Lung (tissue), 10 donors: Measurements from ENCODE around the gene USP17L11. TPM values are rescaled to one million over a fixed set of nuclear protein-coding genes. Genes with fewer than 3 reads are reported as not detected.
A peak's percentile ranks its signal among the peaks of the same experiment; 100 is the strongest.
"Not testable (repeated sequence)": the region's sequence is repeated elsewhere in the genome, so short reads cannot be mapped to it uniquely, and the experiment has no call there.

ENCODE experiments used
- ATAC-seq: fragments of 200-7000 bp; cut with Tn5 transposase; one replicate; pipeline ENCODE4 v1.9.1; 2020; ENCODE audit warnings: moderate number of reproducible peaks; ENCODE audit not compliant: insufficient read depth, low FRiP score
- DNase-seq, 3 donors: peaks; one replicate each; pipeline ENCODE4 v3.0.0-alpha.2; 2013 to 2017
- H3K27ac ChIP-seq, 2 donors: one replicate each; pipeline ENCODE4 v1.5.1; 2013; ENCODE audit warnings: mild to moderate bottlenecking in 2 of 2, moderate library complexity in 2 of 2, control low read depth in 1 of 2, inconsistent platforms in 1 of 2, low read depth in 1 of 2, low read length in 1 of 2
- H3K27me3 ChIP-seq, 3 donors: one replicate each; pipeline ENCODE4 v1.5.1; 2013; ENCODE audit warnings: low read length in 2 of 3; ENCODE audit not compliant: control insufficient read depth in 3 of 3, insufficient read depth in 3 of 3
- H3K36me3 ChIP-seq, 4 donors: one replicate each; pipeline ENCODE4 v1.5.1; 2013; ENCODE audit warnings: low read length in 4 of 4, mild to moderate bottlenecking in 1 of 4, moderate library complexity in 1 of 4; ENCODE audit not compliant: control insufficient read depth in 4 of 4, insufficient read depth in 4 of 4
- H3K4me1 ChIP-seq, 5 donors: one replicate each; pipeline ENCODE4 v1.5.1; 2013; ENCODE audit warnings: low read length in 5 of 5, mild to moderate bottlenecking in 2 of 5, moderate library complexity in 1 of 5; ENCODE audit not compliant: control insufficient read depth in 5 of 5, insufficient read depth in 5 of 5
- H3K4me3 ChIP-seq: one replicate; pipeline ENCODE4 v1.5.1; 2013; ENCODE audit warnings: mild to moderate bottlenecking, control low read depth, moderate library complexity
- H3K9ac ChIP-seq, 2 donors: one replicate each; pipeline ENCODE4 v1.5.1; 2013; ENCODE audit warnings: low read length in 2 of 2, control low read depth in 1 of 2; ENCODE audit not compliant: insufficient read depth in 1 of 2
- H3K9me3 ChIP-seq, 4 donors: one replicate each; pipeline ENCODE4 v1.5.1; 2013; ENCODE audit warnings: low read length in 3 of 4, mild to moderate bottlenecking in 1 of 4, moderate library complexity in 1 of 4; ENCODE audit not compliant: control insufficient read depth in 4 of 4, insufficient read depth in 3 of 4
- WGBS, 2 donors: extraction: QIAGEN DNeasy Blood & Tissue Kit; methylation state at CpG; one replicate each; pipeline ENCODE4 v1.1.7; 2013; 5-methylcytosine and 5-hydroxymethylcytosine counted together
- polyA plus RNA-seq, 2 donors: library from polyadenylated mRNA; stranded (reverse); fragments of 200-250 nt; gene quantifications; one replicate each; pipeline ENCODE4 v1.2.1, GENCODE V29; 2013
- total RNA-seq, 2 donors: library from RNA; depleted of rRNA in 1 of 2; stranded (reverse); fragments of >200 nt in 1 of 2; gene quantifications; one replicate each; pipeline ENCODE4 v1.2.1, GENCODE V29; 2014 to 2021
- donor health status: Bipolar disorder and iron deficiency.
- donor health status: healthy.
- donor health status: DM: yes; HTN: yes; CAD: no.

USP17L11 gene
- total and polyA plus RNA-seq, 4 donors, result not detected

GRCh38 chr4:9230249-9230648, 15.0 kb downstream of the USP17L11 start:
- H3K36me3 ChIP-seq, H3K4me1 ChIP-seq, DNase-seq, H3K4me3 ChIP-seq, ATAC-seq, H3K27me3 ChIP-seq, H3K27ac ChIP-seq, H3K9me3 ChIP-seq, H3K9ac ChIP-seq: not testable (repeated sequence)
- WGBS, 2 donors, result 81 to 90% methylated on average over 5 of the region's 8 CpGs

DNA sequence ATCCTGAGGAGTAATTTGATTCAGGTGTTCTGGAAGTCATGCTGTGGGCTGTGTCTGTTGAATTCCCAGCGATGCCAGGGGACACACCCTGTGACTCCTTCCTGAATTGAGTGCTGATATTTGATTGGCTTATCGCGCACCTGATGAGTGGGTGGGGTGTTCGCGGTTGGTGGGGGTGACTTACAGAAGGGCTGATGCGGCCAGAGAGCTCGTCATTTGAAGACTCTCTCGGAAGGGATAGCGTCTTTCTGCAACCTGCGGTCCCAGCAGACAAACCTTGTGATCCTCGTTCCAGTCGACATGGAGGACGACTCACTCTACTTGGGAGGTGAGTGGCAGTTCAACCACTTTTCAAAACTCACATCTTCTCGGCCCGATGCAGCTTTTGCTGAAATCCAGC, 18.9 kb downstream of the USP17L11 start, which contains the start of gene USP17L15:
TSS of gene USP17L15 (plus strand) at position 301 of the 400 bp plus-strand sequence. CDS start at position 301, 0 bp downstream.
- H3K36me3 ChIP-seq, H3K4me1 ChIP-seq, H3K4me3 ChIP-seq, H3K9me3 ChIP-seq, ATAC-seq, H3K27me3 ChIP-seq, H3K9ac ChIP-seq, H3K27ac ChIP-seq, DNase-seq: not testable (repeated sequence)
- no CpG with 5 or more reads among the region's 15 CpGs for WGBS, 2 donors

- H3K4me3 ChIP-seq, DNase-seq, H3K4me1 ChIP-seq, H3K9me3 ChIP-seq, H3K27ac ChIP-seq, ATAC-seq, H3K36me3 ChIP-seq, H3K27me3 ChIP-seq, H3K9ac ChIP-seq: not testable (repeated sequence)
- WGBS, 2 donors, result 72 to 83% methylated on average over 9 to 11 of the region's 12 CpGs
Measured at GRCh38 chr4:9238461-9238860, 23.3 kb downstream of the USP17L11 start.

- not testable (repeated sequence) for H3K9ac ChIP-seq, ATAC-seq, H3K27me3 ChIP-seq, H3K4me3 ChIP-seq, H3K36me3 ChIP-seq, DNase-seq, H3K27ac ChIP-seq, H3K9me3 ChIP-seq, H3K4me1 ChIP-seq
- WGBS, 2 donors, result 92% methylated on average over 5 of the region's 14 CpGs
Measured at GRCh38 chr4:9243579-9243978, 28.4 kb downstream of the USP17L11 start, which contains the start of gene USP17L17. TSS of gene USP17L17 (plus strand) at chr4:9243879. CDS start at chr4:9243879, 0 bp downstream.

- ATAC-seq, H3K27me3 ChIP-seq, H3K27ac ChIP-seq, H3K9me3 ChIP-seq, H3K36me3 ChIP-seq, H3K4me3 ChIP-seq, H3K9ac ChIP-seq, H3K4me1 ChIP-seq: not testable (repeated sequence)
- peak in 1 of 3 donors; percentile 12 for DNase-seq
- 88 to 89% methylated on average over 14 to 15 of the region's 26 CpGs for WGBS, 2 donors
Measured at GRCh38 chr4:9247953-9248680, 32.9 kb downstream of the USP17L11 start, which contains the start of gene USP17L18. TSS of gene USP17L18 (plus strand) at chr4:9248630. CDS start at chr4:9248630, 0 bp downstream.

DNA sequence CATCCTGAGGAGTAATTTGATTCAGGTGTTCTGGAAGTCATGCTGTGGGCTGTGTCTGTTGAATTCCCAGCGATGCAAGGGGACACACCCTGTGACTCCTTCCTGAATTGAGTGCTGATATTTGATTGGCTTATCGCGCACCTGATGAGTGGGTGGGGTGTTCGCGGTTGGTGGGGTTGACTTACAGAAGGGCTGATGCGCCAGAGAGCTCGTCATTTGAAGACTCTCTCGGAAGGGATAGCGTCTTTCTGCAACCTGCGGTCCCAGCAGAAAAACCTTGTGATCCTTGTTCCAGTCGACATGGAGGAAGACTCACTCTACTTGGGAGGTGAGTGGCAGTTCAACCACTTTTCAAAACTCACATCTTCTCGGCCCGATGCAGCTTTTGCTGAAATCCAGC, 37.9 kb downstream of the USP17L11 start, which contains the start of gene USP17L19:
TSS of gene USP17L19 (plus strand) at position 301 of the 400 bp plus-strand sequence. CDS start at position 301, 0 bp downstream.
- not testable (repeated sequence) for ATAC-seq, H3K4me3 ChIP-seq, H3K36me3 ChIP-seq, H3K27me3 ChIP-seq, H3K9me3 ChIP-seq, H3K27ac ChIP-seq, H3K4me1 ChIP-seq, DNase-seq, H3K9ac ChIP-seq
- no CpG with 5 or more reads among the region's 13 CpGs for WGBS, 2 donors

- not testable (repeated sequence) for H3K4me3 ChIP-seq, H3K27me3 ChIP-seq, H3K36me3 ChIP-seq, H3K9ac ChIP-seq, DNase-seq, ATAC-seq, H3K9me3 ChIP-seq, H3K27ac ChIP-seq, H3K4me1 ChIP-seq
- no CpG with 5 or more reads among the region's 15 CpGs for WGBS, 2 donors
Measured at GRCh38 chr4:9257824-9258223, 42.6 kb downstream of the USP17L11 start, which contains the start of gene USP17L20. TSS of gene USP17L20 (plus strand) at chr4:9258124. CDS start at chr4:9258124, 0 bp downstream.

- ATAC-seq, H3K4me3 ChIP-seq, H3K36me3 ChIP-seq, H3K27me3 ChIP-seq, H3K9me3 ChIP-seq, H3K9ac ChIP-seq, DNase-seq, H3K27ac ChIP-seq, H3K4me1 ChIP-seq: not testable (repeated sequence)
- WGBS, 2 donors, result no CpG with 5 or more reads among the region's 13 CpGs
Measured at GRCh38 chr4:9262572-9262971, 47.4 kb downstream of the USP17L11 start, which contains the start of gene USP17L21. TSS of gene USP17L21 (plus strand) at chr4:9262872. CDS start at chr4:9262872, 0 bp downstream.
